OCI-LY3 (cell line): ENCODE data around the gene PXDN.

Experiments used
- CTCF ChIP-seq: fragments of 200-600, 300-600 bp; sonication (generic); IDR thresholded peaks from 2 replicates; pipeline ENCODE4 v1.5.1; 2014; ENCODE audit warnings: antibody characterized with exemption, low read length, low read depth
- EZH2phosphoT487 ChIP-seq: fragments of 200-600 bp; shearing (Covaris generic); IDR thresholded peaks from 2 replicates; pipeline ENCODE4 v1.6.1; 2018; ENCODE audit warnings: antibody characterized with exemption, mixed run types, low read depth

GRCh38 chr2:1704631-1705556 is 39.4 kb downstream of the PXDN start:
- TF ChIP-seq CTCF (no peak), EZH2phosphoT487 (no peak)
